ENCODE data around the gene TOP3A.
"Not testable (repeated sequence)": the region's sequence is repeated elsewhere in the genome, so short reads cannot be mapped to it uniquely, and the experiment has no call there.

Gene TOP3A

GRCh38 chr17:18314731-18315561, at the start of gene TOP3A, which contains the start of gene SMCR8:
Gene TOP3A (minus strand): TSS chr17:18314994. CDS start chr17:18314778, 216 bp downstream.
Gene SMCR8 (plus strand): TSS chr17:18315293. CDS start chr17:18315790, 497 bp downstream.
- peak; percentile 94 for DNase-seq (ENCODE audit: low read depth)

GRCh38 chr17:18364166-18364565, 49.4 kb upstream of the TOP3A start:
- no peak for DNase-seq (ENCODE audit: low read depth)

- peak; percentile 31 for DNase-seq (ENCODE audit: low read depth)
Measured at GRCh38 chr17:18363101-18364049, 48.6 kb upstream of the TOP3A start, which contains the start of gene SHMT1. Gene SHMT1 (minus strand): TSS chr17:18363550. CDS start chr17:18355981, 7,569 bp downstream.

- no peak for DNase-seq (ENCODE audit: low read depth)
Measured at GRCh38 chr17:18362698-18363100, 47.9 kb upstream of the TOP3A start.

GRCh38 chr17:18361837-18362697, 47.3 kb upstream of the TOP3A start:
- DNase-seq (ENCODE audit: low read depth) = no peak

- no peak for DNase-seq (ENCODE audit: low read depth)
Measured at GRCh38 chr17:18360518-18360917, 45.7 kb upstream of the TOP3A start.

- DNase-seq (ENCODE audit: low read depth) = no peak
Measured at GRCh38 chr17:18356624-18357023, 41.8 kb upstream of the TOP3A start.

GRCh38 chr17:18353541-18353940, 38.7 kb upstream of the TOP3A start:
- DNase-seq (ENCODE audit: low read depth) = no peak

- DNase-seq (ENCODE audit: low read depth) = no peak
Measured at GRCh38 chr17:18344021-18344420, 29.2 kb upstream of the TOP3A start.

GRCh38 chr17:18339933-18340332, 25.1 kb upstream of the TOP3A start:
- no peak for DNase-seq (ENCODE audit: low read depth)

GRCh38 chr17:18338158-18338557, 23.4 kb upstream of the TOP3A start:
- DNase-seq (ENCODE audit: low read depth) = not testable (repeated sequence)

GRCh38 chr17:18332909-18333489, 18.2 kb upstream of the TOP3A start:
- no peak for DNase-seq (ENCODE audit: low read depth)

GRCh38 chr17:18331879-18332278, 17.1 kb upstream of the TOP3A start:
- no peak for DNase-seq (ENCODE audit: low read depth)

GRCh38 chr17:18328643-18329204, 13.9 kb upstream of the TOP3A start:
- no peak for DNase-seq (ENCODE audit: low read depth)

- no peak for DNase-seq (ENCODE audit: low read depth)
Measured at GRCh38 chr17:18327556-18327955, 12.8 kb upstream of the TOP3A start.

- no peak for DNase-seq (ENCODE audit: low read depth)
Measured at GRCh38 chr17:18327093-18327492, 12.3 kb upstream of the TOP3A start.

GRCh38 chr17:18326572-18326971, 11.8 kb upstream of the TOP3A start:
- no peak for DNase-seq (ENCODE audit: low read depth)

GRCh38 chr17:18326039-18326438, 11.2 kb upstream of the TOP3A start:
- no peak for DNase-seq (ENCODE audit: low read depth)

GRCh38 chr17:18324140-18325050, 9.6 kb upstream of the TOP3A start:
- no peak for DNase-seq (ENCODE audit: low read depth)
